Stimulated activated CD4-positive, alpha-beta T cell treated with anti-CD3 and anti-CD28 coated beads, TNF-alpha, amount 100 ng/mL, for 48 hours (primary cell): Measurements from ENCODE around the gene KDM5C.

Experiments used
- DNase-seq, 3 donors: peaks; one replicate each; pipeline ENCODE4 v3.0.0-alpha.2; 2020; ENCODE audit warnings: low read depth in 3 of 3

Gene KDM5C

DNA sequence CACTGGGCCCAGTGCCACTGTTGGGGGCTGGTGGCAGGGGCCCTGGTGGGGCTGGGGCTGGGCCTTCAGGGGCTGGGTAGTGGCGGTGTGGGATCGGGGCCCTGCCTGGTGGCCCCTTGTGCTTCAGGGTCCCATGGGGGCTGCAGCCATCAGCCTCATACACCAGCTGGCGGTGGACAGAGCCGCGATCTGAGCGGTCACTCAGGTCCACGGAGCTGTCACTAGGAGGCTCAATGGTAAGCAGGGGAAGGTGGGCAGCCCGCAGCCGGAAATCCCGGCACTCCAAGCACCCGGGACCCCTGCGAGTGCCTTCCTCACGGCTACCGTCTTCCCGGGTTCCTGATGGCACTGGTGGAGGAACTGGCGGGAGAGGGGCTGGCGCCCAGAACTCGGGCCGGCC is 25.5 kb upstream of the KDM5C start:
- DNase-seq: no peak

DNA sequence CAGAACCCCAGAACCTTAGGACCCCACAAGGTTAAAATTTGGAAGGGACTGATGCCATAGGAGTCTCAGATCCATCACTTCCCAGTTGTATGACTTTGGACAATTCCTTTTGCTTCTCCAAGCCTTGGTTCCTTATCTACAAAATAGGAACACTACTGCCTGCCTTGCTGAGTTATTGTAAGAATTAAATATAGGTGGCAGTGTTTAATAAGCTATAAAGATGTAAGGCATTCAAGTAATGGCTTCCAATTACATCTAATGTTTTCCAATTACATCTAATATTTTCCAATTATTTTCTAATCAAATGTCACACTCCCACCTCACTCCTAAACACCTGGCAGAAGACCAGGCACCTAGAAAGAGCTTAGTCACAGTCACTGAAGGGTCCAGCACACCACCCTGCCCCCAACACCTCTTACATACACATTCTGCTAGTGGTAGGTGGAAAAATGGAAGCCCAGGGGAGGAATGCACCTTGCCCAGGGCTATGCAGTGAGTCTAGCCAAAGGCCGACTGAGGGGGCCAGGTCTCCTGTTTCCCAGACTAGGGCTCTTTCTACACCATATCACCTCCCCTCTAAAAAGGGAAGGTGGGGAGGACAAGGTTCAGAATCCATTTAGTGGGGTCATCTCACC is 24.5 kb upstream of the KDM5C start:
- no peak for DNase-seq

GRCh38 chrX:53247928-53248327 is 22.9 kb upstream of the KDM5C start:
- DNase-seq: no peak

GRCh38 chrX:53246231-53246630 is 21.2 kb upstream of the KDM5C start:
- no peak for DNase-seq

GRCh38 chrX:53244610-53245009 is 19.6 kb upstream of the KDM5C start:
- DNase-seq: no peak

GRCh38 chrX:53242310-53242709 is 17.3 kb upstream of the KDM5C start:
- DNase-seq: no peak

GRCh38 chrX:53241558-53241957 is 16.6 kb upstream of the KDM5C start:
- DNase-seq: no peak

- DNase-seq: peak; percentile 17 to 73 (median 23)
Observed at GRCh38 chrX:53239474-53239873, 14.5 kb upstream of the KDM5C start.

DNA sequence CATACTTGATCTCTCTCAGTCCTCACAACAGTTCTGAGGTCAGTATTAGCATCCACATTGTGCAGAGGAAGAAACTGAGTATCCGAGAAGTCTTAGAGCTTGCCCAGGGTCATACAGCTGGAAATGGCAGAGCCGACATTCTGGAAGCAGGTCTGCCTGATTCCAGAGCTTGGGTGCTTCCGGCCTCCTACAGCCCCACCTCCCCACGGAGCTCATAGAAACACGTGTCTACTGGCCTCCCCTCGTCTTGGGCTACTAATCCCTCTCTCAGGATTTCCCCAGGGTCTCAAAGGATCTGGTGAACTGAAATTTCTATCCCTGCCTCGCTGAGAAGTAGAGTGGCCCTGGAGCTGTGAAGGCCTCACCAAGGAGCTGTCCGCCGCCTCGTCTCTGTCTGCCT is 12.0 kb upstream of the KDM5C start:
- DNase-seq: no peak

GRCh38 chrX:53236025-53236679 is 11.1 kb upstream of the KDM5C start:
- DNase-seq: no peak

DNA sequence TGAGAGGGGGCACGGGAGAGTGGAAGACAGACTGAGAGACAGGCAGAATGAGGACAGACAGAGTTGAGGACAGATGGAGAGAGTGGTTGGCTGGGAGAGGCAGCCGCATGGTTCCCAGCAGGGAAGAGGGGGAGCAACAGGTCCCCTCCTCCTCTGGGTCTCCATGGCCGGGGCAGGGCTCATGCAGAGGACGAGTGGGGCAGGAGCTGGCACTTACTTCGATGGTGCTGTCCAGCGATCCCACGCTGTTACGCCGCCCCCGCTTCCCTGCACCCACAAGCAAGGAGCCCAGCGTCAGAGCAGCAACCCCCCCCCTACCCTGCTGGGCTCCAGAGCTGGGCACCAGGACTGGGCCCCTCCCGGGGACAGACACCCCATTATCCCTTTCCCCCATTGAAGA is 10.6 kb upstream of the KDM5C start:
- no peak for DNase-seq

DNA sequence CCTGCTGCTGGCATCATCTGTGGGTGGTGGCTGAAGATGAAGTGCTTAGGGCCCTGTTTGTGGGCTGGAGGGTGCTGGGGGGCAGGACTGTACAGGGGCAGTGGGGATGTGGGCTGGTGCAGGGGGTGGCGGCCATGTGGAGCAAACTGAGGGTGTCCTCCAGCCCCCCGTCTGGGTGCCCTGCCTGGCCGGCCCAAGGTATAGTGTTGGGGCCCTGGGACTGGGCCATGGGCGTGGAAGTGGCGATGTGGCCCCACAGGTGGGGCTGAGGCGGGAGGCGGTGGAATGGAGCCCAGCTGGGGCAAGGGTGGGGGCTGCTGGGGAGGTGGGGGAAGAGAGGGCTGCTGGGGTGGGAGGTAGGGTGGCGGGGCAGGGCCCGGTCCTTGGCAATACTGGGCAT is 9.5 kb upstream of the KDM5C start:
- DNase-seq: no peak

- DNase-seq: no peak
Observed at GRCh38 chrX:53233536-53233935, 8.5 kb upstream of the KDM5C start.

- no peak for DNase-seq
Observed at GRCh38 chrX:53230116-53230515, 5.1 kb upstream of the KDM5C start.

DNA sequence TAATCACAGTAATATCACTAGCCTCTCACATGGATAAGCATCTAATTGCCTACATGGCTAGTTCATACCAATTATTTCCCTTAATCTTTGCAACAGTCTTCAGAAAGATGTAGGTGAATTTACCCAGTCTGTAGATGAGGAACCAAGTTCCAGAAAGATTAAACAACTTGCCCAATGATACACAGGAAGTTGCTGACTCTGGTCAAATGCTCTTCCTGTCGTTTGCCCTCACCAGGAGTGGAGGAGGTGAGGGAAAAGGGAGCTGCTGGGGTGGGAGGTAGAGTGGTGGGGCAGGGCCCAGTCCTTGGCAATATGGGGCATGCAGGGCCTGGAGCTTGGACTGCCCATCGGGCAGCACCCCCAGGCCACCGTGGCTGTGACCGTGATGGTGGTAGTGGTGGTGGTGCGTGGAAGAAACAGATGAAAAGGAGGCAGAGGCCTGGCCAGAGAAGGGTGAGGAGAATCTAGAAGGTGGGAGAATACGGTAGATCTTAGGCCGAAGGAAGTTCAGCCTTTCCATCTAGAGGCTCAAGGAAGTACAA is 2.3 kb upstream of the KDM5C start:
- no peak for DNase-seq

DNA sequence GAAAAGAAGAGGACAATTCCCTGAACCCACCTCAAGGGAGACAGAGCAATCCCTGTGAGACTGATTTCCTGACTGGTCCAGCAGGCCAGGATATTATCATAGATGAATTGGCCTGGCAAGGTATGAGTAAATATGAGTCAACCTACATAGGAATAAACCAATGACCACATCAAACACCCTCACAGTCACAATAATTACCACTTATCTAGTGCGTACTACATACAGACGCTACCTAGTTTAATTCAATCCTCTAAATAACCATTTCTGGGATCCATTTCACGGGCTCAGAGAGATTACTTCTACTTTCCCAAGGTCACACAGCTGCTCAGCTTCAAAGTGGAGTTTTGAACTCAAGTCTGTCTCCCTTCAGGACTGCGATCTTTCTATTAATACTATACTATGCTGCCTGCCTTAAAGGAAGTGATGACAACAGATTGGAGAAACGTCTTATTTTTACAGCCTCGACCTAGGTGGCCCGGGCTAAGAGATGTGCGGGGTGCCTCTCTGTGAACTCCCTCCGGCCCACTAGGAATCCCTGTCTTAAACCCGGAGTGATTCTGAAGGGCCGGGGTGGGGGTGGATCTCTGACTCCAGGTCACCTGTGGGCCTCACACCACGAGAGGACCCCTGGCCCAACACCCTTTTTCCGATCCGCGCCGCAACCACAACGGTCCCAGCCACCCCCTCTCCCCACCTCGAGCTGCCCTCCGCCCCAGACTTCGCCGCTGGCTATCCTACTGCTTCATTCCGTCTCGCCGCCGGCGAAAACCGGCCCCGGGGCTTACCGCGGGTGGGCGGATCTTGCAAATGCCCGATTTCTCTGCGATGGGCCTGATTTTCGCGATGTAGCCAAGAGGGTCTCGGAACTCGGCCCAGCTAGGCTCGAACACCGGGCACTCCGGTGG is 800 bp downstream of the KDM5C start:
- DNase-seq: no peak

GRCh38 chrX:53223068-53223693 is 1.8 kb downstream of the KDM5C start:
- no peak for DNase-seq

DNA sequence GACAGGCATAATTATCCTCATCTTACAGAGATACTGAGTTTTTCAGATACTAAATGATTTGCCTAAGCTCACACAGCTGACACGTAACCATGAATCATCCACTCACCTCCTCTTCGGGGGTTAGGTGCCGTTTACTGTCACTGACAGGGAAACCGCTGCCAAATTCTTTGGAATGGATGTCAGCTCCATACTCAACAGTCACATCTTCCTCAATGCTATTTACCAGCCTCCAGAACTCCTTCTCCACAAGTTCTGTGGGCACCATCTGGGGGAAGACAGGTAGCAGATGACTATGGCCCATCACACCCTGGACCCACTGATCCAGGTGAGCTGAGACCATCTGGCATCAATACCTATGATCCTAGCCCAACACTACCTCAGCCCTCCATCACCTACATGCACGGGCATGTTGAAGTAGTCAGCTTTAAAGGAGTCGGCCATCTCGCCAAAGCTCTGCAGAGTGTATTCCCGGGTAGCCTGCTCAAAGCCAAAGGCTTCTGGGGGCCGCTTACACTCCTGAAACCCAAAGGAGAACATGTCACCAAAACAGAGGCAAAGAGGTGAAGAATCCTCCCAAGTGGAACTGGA is 13.5 kb downstream of the KDM5C start:
- DNase-seq: no peak

GRCh38 chrX:53196678-53197077 is 28.3 kb downstream of the KDM5C start:
- no peak for DNase-seq

DNA sequence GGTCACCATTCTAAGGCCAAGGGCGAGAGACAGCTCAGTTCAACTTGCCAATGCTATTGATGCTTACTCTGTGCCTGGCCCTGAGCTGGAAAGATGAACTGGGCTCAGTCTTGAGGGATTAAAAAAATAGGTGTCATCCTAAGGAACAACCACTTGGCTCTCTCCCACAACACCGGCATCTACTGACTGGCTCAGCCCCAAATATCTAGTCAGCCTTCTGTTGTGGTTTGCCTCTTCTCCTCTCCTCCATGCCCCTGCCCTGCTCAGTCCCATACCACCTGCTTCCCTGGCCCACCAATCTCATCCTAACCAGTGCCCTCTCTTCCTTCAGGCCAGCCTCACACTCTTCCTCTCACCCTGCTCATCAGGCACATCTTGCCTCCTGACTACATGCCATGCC is 29.6 kb downstream of the KDM5C start:
- DNase-seq: no peak

GRCh38 chrX:53194308-53194707 is 30.7 kb downstream of the KDM5C start:
- no peak for DNase-seq

DNA sequence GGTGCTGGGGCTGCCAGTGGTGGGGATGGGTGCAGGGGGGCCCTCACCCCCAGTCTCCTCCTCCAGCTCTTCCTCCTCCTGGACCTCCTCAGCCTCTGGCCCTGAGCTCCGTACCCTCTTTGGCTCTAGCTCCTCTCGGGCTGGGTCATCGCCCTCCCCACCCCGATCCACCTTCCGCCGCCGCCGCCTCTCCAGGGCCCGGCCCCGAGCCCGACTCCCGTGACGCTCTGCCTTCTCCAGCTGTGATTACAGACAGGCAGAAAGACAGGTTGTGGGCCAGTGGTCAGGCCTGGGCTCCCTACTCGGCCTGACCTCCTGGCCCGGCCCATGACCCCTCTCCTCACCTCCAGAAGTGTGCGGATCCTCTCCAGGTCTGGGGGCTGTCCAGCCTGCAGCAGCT is 31.9 kb downstream of the KDM5C start:
- DNase-seq: no peak
